C4-2B (cell line): ENCODE data around the gene EFHD2.

ENCODE experiments used
- ZFX ChIP-seq: fragments of 450-650 bp; IDR thresholded peaks from 2 replicates; pipeline ENCODE4 v1.6.1; 2017
- TF ChIP-seq, protein P1 (sequence below): fragments of 450-650 bp; conservative IDR thresholded peaks from 2 replicates; pipeline ENCODE4 v1.5.1; 2017; ENCODE audit warnings: mild to moderate bottlenecking

DNA sequence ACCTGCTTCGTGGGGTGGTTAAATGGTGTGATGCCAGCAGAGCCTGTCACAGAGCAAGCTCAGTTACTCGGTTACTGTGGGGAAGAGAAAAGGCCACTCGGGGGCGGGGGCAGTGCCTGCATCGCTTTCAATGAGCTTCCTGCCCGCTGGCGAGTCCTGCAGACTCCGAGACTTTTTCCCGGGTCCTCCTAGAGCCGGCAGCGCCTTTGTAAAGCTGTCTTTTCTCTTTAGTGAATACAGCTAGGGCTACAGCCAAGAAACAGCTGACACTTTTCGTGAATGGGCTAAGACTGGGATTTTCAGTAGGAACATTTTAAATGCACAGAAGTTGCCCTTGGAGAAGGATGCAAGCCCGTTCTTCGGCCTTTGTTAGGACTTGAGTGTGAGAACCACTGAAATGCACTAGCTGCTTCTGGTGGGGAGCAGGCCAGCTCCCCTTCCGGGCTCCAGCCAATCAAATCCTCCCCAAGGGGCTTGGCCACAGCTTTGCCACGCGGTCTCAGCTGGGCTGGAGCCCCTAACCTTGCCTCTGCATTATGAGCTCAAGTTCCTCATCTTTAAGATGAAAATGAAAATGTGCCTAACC lies 23.4 kb upstream of the EFHD2 start:
- TF ChIP-seq, protein P1, sequence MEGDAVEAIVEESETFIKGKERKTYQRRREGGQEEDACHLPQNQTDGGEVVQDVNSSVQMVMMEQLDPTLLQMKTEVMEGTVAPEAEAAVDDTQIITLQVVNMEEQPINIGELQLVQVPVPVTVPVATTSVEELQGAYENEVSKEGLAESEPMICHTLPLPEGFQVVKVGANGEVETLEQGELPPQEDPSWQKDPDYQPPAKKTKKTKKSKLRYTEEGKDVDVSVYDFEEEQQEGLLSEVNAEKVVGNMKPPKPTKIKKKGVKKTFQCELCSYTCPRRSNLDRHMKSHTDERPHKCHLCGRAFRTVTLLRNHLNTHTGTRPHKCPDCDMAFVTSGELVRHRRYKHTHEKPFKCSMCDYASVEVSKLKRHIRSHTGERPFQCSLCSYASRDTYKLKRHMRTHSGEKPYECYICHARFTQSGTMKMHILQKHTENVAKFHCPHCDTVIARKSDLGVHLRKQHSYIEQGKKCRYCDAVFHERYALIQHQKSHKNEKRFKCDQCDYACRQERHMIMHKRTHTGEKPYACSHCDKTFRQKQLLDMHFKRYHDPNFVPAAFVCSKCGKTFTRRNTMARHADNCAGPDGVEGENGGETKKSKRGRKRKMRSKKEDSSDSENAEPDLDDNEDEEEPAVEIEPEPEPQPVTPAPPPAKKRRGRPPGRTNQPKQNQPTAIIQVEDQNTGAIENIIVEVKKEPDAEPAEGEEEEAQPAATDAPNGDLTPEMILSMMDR: no peak
- TF ChIP-seq ZFX: no peak
